H1 (cell line): Measurements from ENCODE around the gene KCTD17. TPM values are rescaled to one million over a fixed set of nuclear protein-coding genes. Genes with fewer than 3 reads are reported as not detected.

Source experiments
- CTCF ChIA-PET: fragments of 300-600 bp; sonication (Branson Sonifier 250); formaldehyde crosslinking; loops from one replicate; lab custom pipeline; 2021; ENCODE audit not compliant: partially characterized antibody; lab: Charles Lee
- POLR2A ChIA-PET: fragments of 300-600 bp; sonication (Branson Sonifier 250); formaldehyde crosslinking; loops from one replicate; lab custom pipeline; 2021; ENCODE audit warnings: inconsistent platforms; ENCODE audit not compliant: partially characterized antibody; lab: Charles Lee
- DNase-seq, 2 experiments: peaks; one replicate each; pipeline versions ENCODE4 v3.0.0 to v3.0.0-alpha.2; 2010 to 2022; ENCODE audit warnings: low spot score in 2 of 2, low read depth in 1 of 2, mixed read lengths in 1 of 2
- FAIRE-seq: peaks from 2 replicates; lab custom pipeline; 2011; peaks lifted over from hg19 to GRCh38; lab: Jason Lieb, UNC
- H2AFZ ChIP-seq: 2 replicates; pipeline ENCODE4 v1.8.1; 2012; ENCODE audit warnings: low read length, inconsistent platforms
- H2AK5ac ChIP-seq: 2 replicates; pipeline ENCODE4 v1.6.1; 2013; ENCODE audit warnings: low read depth, low read length
- H2BK120ac ChIP-seq: replicated peaks from 2 replicates; pipeline ENCODE3; 2013; ENCODE audit warnings: low read depth, low read length, inconsistent platforms
- H2BK12ac ChIP-seq: 2 replicates; pipeline ENCODE4 v1.6.1; 2013; ENCODE audit warnings: low read depth, low read length
- H2BK15ac ChIP-seq: 2 replicates; pipeline ENCODE4 v1.6.1; 2013; ENCODE audit warnings: low read length
- H2BK20ac ChIP-seq: 2 replicates; pipeline ENCODE4 v1.6.1; 2013; ENCODE audit warnings: low read length
- H2BK5ac ChIP-seq: 2 replicates; pipeline ENCODE4 v1.6.1; 2013; ENCODE audit warnings: low read depth, low read length
- H3K14ac ChIP-seq: 2 replicates; pipeline ENCODE4 v1.6.1; 2013; ENCODE audit warnings: inconsistent platforms; ENCODE audit not compliant: insufficient read length
- H3K18ac ChIP-seq: 2 replicates; pipeline ENCODE4 v1.6.1; 2013; ENCODE audit warnings: low read length; ENCODE audit errors: extremely low read depth
- H3K23ac ChIP-seq: 2 replicates; pipeline ENCODE4 v1.6.1; 2013; ENCODE audit warnings: inconsistent platforms; ENCODE audit not compliant: insufficient read length
- H3K23me2 ChIP-seq: 2 replicates; pipeline ENCODE4 v1.6.1; 2013; ENCODE audit warnings: low read depth, low read length
- H3K27ac ChIP-seq: 2 replicates; pipeline ENCODE4 v1.6.1; 2011; ENCODE audit warnings: low read depth, low read length, inconsistent platforms
- H3K27me3 ChIP-seq, 4 experiments: replicated peaks in 1 of 4; 1 replicate in 1 of 4; 2 replicates in 3 of 4; pipeline versions ENCODE4 v1.6.1 to v1.8.1; 2011 to 2013; ENCODE audit warnings: low read length in 3 of 4, mild to moderate bottlenecking in 3 of 4, inconsistent platforms in 2 of 4, mixed read lengths in 2 of 4, moderate library complexity in 1 of 4; ENCODE audit not compliant: control insufficient read depth in 3 of 4, insufficient read depth in 3 of 4; ENCODE audit errors: extremely low read depth in 1 of 4
- H3K36me3 ChIP-seq, 4 experiments: 2 replicates each; pipeline versions ENCODE4 v1.6.1 to v1.8.1; 2011 to 2013; ENCODE audit warnings: mild to moderate bottlenecking in 4 of 4, low read length in 3 of 4, moderate library complexity in 2 of 4, control low read depth in 1 of 4, inconsistent platforms in 1 of 4; ENCODE audit not compliant: insufficient read depth in 4 of 4, control insufficient read depth in 2 of 4
- H3K4ac ChIP-seq: replicated peaks from 2 replicates; pipeline ENCODE3; 2013; ENCODE audit warnings: low read length, low read depth, mixed read lengths, inconsistent platforms; ENCODE audit not compliant: insufficient read length
- H3K4me1 ChIP-seq, 4 experiments: replicated peaks in 1 of 4; 1 replicate in 1 of 4; 2 replicates in 3 of 4; pipeline versions ENCODE4 v1.6.1 to v1.8.1; 2011 to 2013; ENCODE audit warnings: low read length in 3 of 4, inconsistent platforms in 2 of 4, mixed read lengths in 1 of 4; ENCODE audit not compliant: insufficient read depth in 4 of 4, control insufficient read depth in 3 of 4
- H3K4me2 ChIP-seq, 2 experiments: 2 replicates each; pipeline versions ENCODE4 v1.6.1 to v1.8.1; 2011 to 2013; ENCODE audit warnings: low read depth in 2 of 2, low read length in 2 of 2, control low read depth in 1 of 2, inconsistent platforms in 1 of 2, mild to moderate bottlenecking in 1 of 2; ENCODE audit not compliant: insufficient read depth in 1 of 2
- H3K4me3 ChIP-seq, 4 experiments: fragments of 200-600, 300-600 bp in 1 of 4; sonication (generic), shearing (Covaris generic), sonication (Bioruptor Twin) in 1 of 4; 2 replicates each; pipeline versions ENCODE4 v1.5.1 to v1.8.1; 2011 to 2016; ENCODE audit warnings: low read length in 4 of 4, low read depth in 3 of 4, control low read depth in 2 of 4, inconsistent platforms in 2 of 4, mild to moderate bottlenecking in 2 of 4, mixed read lengths in 1 of 4, moderate library complexity in 1 of 4; ENCODE audit not compliant: insufficient read depth in 2 of 4; ENCODE audit errors: extremely low read depth in 1 of 4
- H3K56ac ChIP-seq: replicated peaks from 2 replicates; pipeline ENCODE3; 2013; ENCODE audit warnings: low read depth, mild to moderate bottlenecking, mixed read lengths, low read length, inconsistent platforms; ENCODE audit not compliant: insufficient read length
- H3K79me1 ChIP-seq: 2 replicates; pipeline ENCODE4 v1.6.1; 2013; ENCODE audit warnings: low read depth, low read length, control low read depth
- H3K79me2 ChIP-seq, 2 experiments: 2 replicates each; pipeline versions ENCODE4 v1.6.1 to v1.8.1; 2012 to 2013; ENCODE audit warnings: low read length in 2 of 2, mild to moderate bottlenecking in 2 of 2, inconsistent platforms in 1 of 2; ENCODE audit not compliant: insufficient read depth in 2 of 2, control insufficient read depth in 1 of 2
- H3K9ac ChIP-seq, 4 experiments: replicated peaks in 1 of 4; 1 replicate in 1 of 4; 2 replicates in 3 of 4; pipeline versions ENCODE4 v1.6.1 to v1.8.1; 2011 to 2013; ENCODE audit warnings: low read depth in 3 of 4, low read length in 3 of 4, control low read depth in 2 of 4, mild to moderate bottlenecking in 2 of 4, moderate library complexity in 2 of 4, inconsistent platforms in 1 of 4; ENCODE audit errors: extremely low read depth in 1 of 4
- H3K9me3 ChIP-seq, 2 experiments: 2 replicates each; pipeline versions ENCODE4 v1.6.1 to v1.8.1; 2012 to 2013; ENCODE audit warnings: mild to moderate bottlenecking in 2 of 2, moderate library complexity in 2 of 2, control low read depth in 1 of 2, inconsistent platforms in 1 of 2, low read depth in 1 of 2, low read length in 1 of 2, mixed read lengths in 1 of 2; ENCODE audit not compliant: insufficient read depth in 2 of 2
- H4K20me1 ChIP-seq, 2 experiments: replicated peaks in 1 of 2; 2 replicates each; pipeline versions ENCODE3 to v1.8.1; 2011 to 2013; ENCODE audit warnings: inconsistent platforms in 2 of 2, low read length in 2 of 2, mild to moderate bottlenecking in 1 of 2; ENCODE audit not compliant: insufficient read depth in 2 of 2, control insufficient read depth in 1 of 2
- H4K5ac ChIP-seq: 2 replicates; pipeline ENCODE4 v1.6.1; 2013; ENCODE audit warnings: low read length, low read depth, mixed read lengths, inconsistent platforms; ENCODE audit not compliant: insufficient read length
- H4K8ac ChIP-seq: 2 replicates; pipeline ENCODE4 v1.8.0; 2013; ENCODE audit warnings: mild to moderate bottlenecking, moderate library complexity, low read length, inconsistent platforms; ENCODE audit not compliant: insufficient read depth; ENCODE audit errors: extremely low read depth
- H4K91ac ChIP-seq: replicated peaks from 2 replicates; pipeline ENCODE3; 2013; ENCODE audit warnings: low read length, mixed read lengths, inconsistent platforms; ENCODE audit not compliant: insufficient read length
- BCL11A ChIP-seq, 2 experiments: IDR thresholded peaks; one replicate each; pipeline ENCODE4 v1.6.1; 2011; ENCODE audit warnings: low read depth in 2 of 2, low read length in 2 of 2, mild to moderate bottlenecking in 2 of 2
- CEBPB ChIP-seq: IDR thresholded peaks from 2 replicates; pipeline ENCODE4 v1.6.1; 2012; ENCODE audit warnings: low read depth, low read length
- CHD2 ChIP-seq: IDR thresholded peaks from 2 replicates; pipeline ENCODE4 v1.6.1; 2012; ENCODE audit warnings: low read length, improper control_type of control experiment
- FOSL1 ChIP-seq: IDR thresholded peaks from 2 replicates; pipeline ENCODE4 v1.6.1; 2011; ENCODE audit warnings: mild to moderate bottlenecking, low read depth, low read length, moderate library complexity; ENCODE audit not compliant: insufficient read depth
- KDM1A ChIP-seq: fragments of 200-600, 300-600 bp; sonication (generic); IDR thresholded peaks from 2 replicates; pipeline ENCODE4 v1.7.1; 2016; ENCODE audit warnings: mild to moderate bottlenecking, low read length, borderline replicate concordance
- PHF8 ChIP-seq: fragments of 200-600 bp; sonication (generic); conservative IDR thresholded peaks from 2 replicates; pipeline ENCODE4 v1.7.1; 2012; ENCODE audit warnings: low read depth, mild to moderate bottlenecking, inconsistent platforms, low read length, moderate library complexity
- RAD21 ChIP-seq, 2 experiments: IDR thresholded peaks in 1 of 2; conservative IDR thresholded peaks in 1 of 2; 2 replicates each; pipeline ENCODE4 v1.6.1; 2011; ENCODE audit warnings: low read depth in 2 of 2, low read length in 2 of 2, improper control_type of control experiment in 1 of 2, inconsistent platforms in 1 of 2, mild to moderate bottlenecking in 1 of 2, moderate library complexity in 1 of 2
- RBBP5 ChIP-seq: IDR thresholded peaks from 2 replicates; pipeline ENCODE4 v1.7.1; 2012; ENCODE audit warnings: low read depth, mild to moderate bottlenecking, inconsistent platforms, low read length, moderate library complexity, borderline replicate concordance
- RXRA ChIP-seq: IDR thresholded peaks from 2 replicates; pipeline ENCODE4 v1.6.1; 2011; ENCODE audit warnings: low read depth, mild to moderate bottlenecking, low read length, moderate library complexity; ENCODE audit not compliant: insufficient read depth
- SIN3A ChIP-seq, 2 experiments: IDR thresholded peaks in 1 of 2; conservative IDR thresholded peaks in 1 of 2; 2 replicates each; pipeline ENCODE4 v1.6.1; 2011 to 2012; ENCODE audit warnings: low read length in 2 of 2, improper control_type of control experiment in 1 of 2, low read depth in 1 of 2, mild to moderate bottlenecking in 1 of 2
- SP1 ChIP-seq: IDR thresholded peaks from 2 replicates; pipeline ENCODE4 v1.6.1; 2011; ENCODE audit warnings: low read depth, low read length
- TEAD4 ChIP-seq: IDR thresholded peaks from 2 replicates; pipeline ENCODE4 v1.6.1; 2012; ENCODE audit warnings: low read depth, low read length, inconsistent platforms, mixed read lengths
- whole genome bisulfite sequencing, 2 experiments: shearing (Covaris generic) in 1 of 2; methylation state at CpG; one replicate each; pipeline versions ENCODE4 v1.1.6 to v1.1.7; 2013 to 2015; ENCODE audit warnings: low lambda C conversion rate in 2 of 2, mixed read lengths in 2 of 2, inconsistent platforms in 1 of 2, low coverage in 1 of 2, missing lambda C conversion rate in 1 of 2; ENCODE audit not compliant: insufficient replicate concordance in 2 of 2, insufficient coverage in 1 of 2, insufficient read length in 1 of 2; ENCODE audit errors: extremely low coverage in 1 of 2, missing lambda C conversion rate in 1 of 2; 5-methylcytosine and 5-hydroxymethylcytosine counted together
- polyA plus RNA-seq, 7 experiments: library from polyadenylated mRNA; depleted of rRNA in 3 of 7; stranded (reverse) in 5 of 7; unstranded in 2 of 7; fragments of >200 nt in 5 of 7; fragments of 200-250 nt in 2 of 7; gene quantifications; 1 replicate in 5 of 7; 2 replicates in 1 of 7; 4 replicates in 1 of 7; pipeline versions ENCODE4 v1.2.1 to v1.2.3, GENCODE V29; 2011 to 2013; ENCODE audit warnings: missing spikeins in 2 of 7, mixed read lengths in 2 of 7
- total RNA-seq: library from RNA; stranded (reverse); fragmentation: NEBNext Ultra II Directional; extraction: Animal tissue kit (Norgen Biotek cat#: 25700); gene quantifications from 2 replicates; pipeline ENCODE4 v1.2.1, GENCODE V29; 2021
- TF ChIP-seq, protein P1 (sequence below): IDR thresholded peaks from 2 replicates; pipeline ENCODE4 v1.6.1; 2011; ENCODE audit warnings: low read length, improper control_type of control experiment

KCTD17 gene
- total and polyA plus RNA-seq, 2 of the 8 experiments (the other 6 are each of a cell fraction or from before 2014, with no cell fraction given) = 39.4 to 44.0 TPM

DNA sequence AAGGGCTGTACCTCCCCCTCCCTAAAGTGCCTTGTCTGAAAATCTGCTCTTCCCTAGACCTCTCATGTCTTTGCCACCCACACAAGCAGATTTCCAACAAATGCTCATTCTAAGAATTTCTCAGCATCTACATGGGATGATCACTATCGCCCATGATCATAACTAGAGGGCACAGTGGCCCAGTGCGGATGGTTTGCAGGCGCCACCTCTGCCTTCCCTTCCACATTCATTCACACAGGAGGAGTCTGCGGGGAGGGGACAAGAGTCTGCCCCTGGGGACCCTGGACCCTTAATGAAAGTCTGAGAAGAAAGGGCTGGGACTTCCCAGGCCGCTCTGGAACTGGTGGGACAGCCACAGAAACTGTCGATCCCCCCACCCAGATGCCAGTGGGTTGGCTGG, 28.9 kb downstream of the KCTD17 start:
- Histone ChIP-seq H3K36me3 (no peaks in the 10 kb centered on the region), H3K4ac (no peak overlapping the region), H3K9me3 (no peaks in the 10 kb centered on the region), H2BK12ac (no peak overlapping the region), H3K23me2 (no peaks in the 10 kb centered on the region), H2BK120ac (no peak overlapping the region), H3K27ac (no peak overlapping the region), H2AK5ac (no peak overlapping the region), H3K4me3 (no peak overlapping the region), H4K91ac (no peak overlapping the region), H3K79me2 (no peaks in the 10 kb centered on the region), H3K14ac (no peak overlapping the region), H4K8ac (no peak overlapping the region), H3K9ac (no peak overlapping the region), H3K23ac (no peak overlapping the region), H2AFZ (no peak overlapping the region), H2BK15ac (no peak overlapping the region), H4K5ac (no peak overlapping the region), H3K27me3 (peaks cover 0 to 17% (median 6%) of the 10 kb centered on the region in 4 experiments; a peak in 5 of 7 replicates), H4K20me1 (peaks cover 0 to 2% of the 10 kb centered on the region in 2 experiments), H3K4me2 (no peak overlapping the region), H2BK20ac (no peak overlapping the region), H3K56ac (no peak overlapping the region), H3K79me1 (no peaks in the 10 kb centered on the region), H3K4me1 (peaks cover 0 to 3% (median 1%) of the 10 kb centered on the region in 4 experiments; a peak in 3 of 7 replicates), H2BK5ac (no peak overlapping the region), H3K18ac (no peak overlapping the region)
- POLR2A ChIA-PET = interaction anchor here (1.0 to 1.5 kb wide), 2 partner anchors 10 to 60 kb away, joined by 3 to 4 read pairs; no protein-coding TSS in a partner anchor
- CTCF ChIA-PET = interaction anchor here (1.0 to 2.6 kb wide), 6 partner anchors 8 to 92 kb away, joined by 3 to 24 read pairs (median 3); no protein-coding TSS in a partner anchor
- 90% methylated on average over 6 of the region's 6 CpGs; no CpG with 5 or more reads in 1 of the 2 experiments for WGBS, 2 experiments
- FAIRE-seq = no peak
- DNase-seq = no peak
- TF ChIP-seq KDM1A = no peak
- no peak for TF ChIP-seq CHD2
- no peak for TF ChIP-seq TEAD4
- TF ChIP-seq BCL11A (IDR thresholded peaks at IDR 0.05; ENCODE audit: low read depth in 2 of 2, low read length in 2 of 2) = no peak
- no peak for TF ChIP-seq FOSL1
- TF ChIP-seq PHF8 = no peak
- TF ChIP-seq SP1 = no peak
- TF ChIP-seq CEBPB = no peak
- TF ChIP-seq SIN3A (conservative IDR thresholded peaks at IDR 0.05 in 1 of 2, IDR thresholded peaks at IDR 0.05 in 1 of 2; ENCODE audit: low read depth in 1 of 2, low read length in 2 of 2) = no peak
- no peak for TF ChIP-seq RAD21 (IDR thresholded peaks at IDR 0.05 in 1 of 2, conservative IDR thresholded peaks at IDR 0.05 in 1 of 2; ENCODE audit: low read depth in 2 of 2, low read length in 2 of 2)
- TF ChIP-seq, protein P1, sequence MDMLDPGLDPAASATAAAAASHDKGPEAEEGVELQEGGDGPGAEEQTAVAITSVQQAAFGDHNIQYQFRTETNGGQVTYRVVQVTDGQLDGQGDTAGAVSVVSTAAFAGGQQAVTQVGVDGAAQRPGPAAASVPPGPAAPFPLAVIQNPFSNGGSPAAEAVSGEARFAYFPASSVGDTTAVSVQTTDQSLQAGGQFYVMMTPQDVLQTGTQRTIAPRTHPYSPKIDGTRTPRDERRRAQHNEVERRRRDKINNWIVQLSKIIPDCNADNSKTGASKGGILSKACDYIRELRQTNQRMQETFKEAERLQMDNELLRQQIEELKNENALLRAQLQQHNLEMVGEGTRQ = no peak
- TF ChIP-seq RXRA = no peak
- TF ChIP-seq RBBP5 = no peak
